ENCODE data around the gene CYB5R4. TPM values are rescaled to one million over a fixed set of nuclear protein-coding genes. Genes with fewer than 3 reads are reported as not detected.

CYB5R4 gene
- polyA plus RNA-seq, 1 experiment = 13.7 TPM

- Histone ChIP-seq H3K9me3 (ENCODE audit: control insufficient read depth, insufficient read depth, low read length) (no peaks in the 10 kb centered on the region), H3K27me3 (ENCODE audit: control insufficient read depth, insufficient read depth, low read length) (no peaks in the 10 kb centered on the region), H3K27ac (ENCODE audit: low read depth, low read length) (no peak overlapping the region), H3K4me3 (ENCODE audit: low read depth, low read length) (no peak overlapping the region)
- TF ChIP-seq CTCF (IDR thresholded peaks at IDR 0.05; ENCODE audit: low read depth, low read length) = no peak
- ChIA-PET POLR2A (no interaction called here), CTCF (no interaction called here)
- no peak for DNase-seq (ENCODE audit: low read depth, low spot score)
Observed at GRCh38 chr6:84007871-84008270, 148.4 kb downstream of the CYB5R4 start.

GRCh38 chr6:84013354-84013753 is 153.9 kb downstream of the CYB5R4 start:
- CTCF ChIA-PET = interaction anchor here (1.6 kb wide), 1 partner anchor 207 kb away, joined by 3 read pairs; no protein-coding TSS in a partner anchor
- no peak for TF ChIP-seq CTCF (IDR thresholded peaks at IDR 0.05; ENCODE audit: low read depth, low read length)
- no peaks in the 10 kb centered on the region for H3K9me3 ChIP-seq (ENCODE audit: control insufficient read depth, insufficient read depth, low read length)
- POLR2A ChIA-PET = no interaction called here
- no peaks in the 10 kb centered on the region for H3K27me3 ChIP-seq (ENCODE audit: control insufficient read depth, insufficient read depth, low read length)
- H3K27ac ChIP-seq (ENCODE audit: low read depth, low read length) = no peak overlapping the region
- no peak overlapping the region for H3K4me3 ChIP-seq (ENCODE audit: low read depth, low read length)
- no peak for DNase-seq (ENCODE audit: low read depth, low spot score)

GRCh38 chr6:84013931-84014330 is 154.4 kb downstream of the CYB5R4 start:
- CTCF ChIA-PET = interaction anchor here (1.6 kb wide), 1 partner anchor 207 kb away, joined by 3 read pairs; no protein-coding TSS in a partner anchor
- Histone ChIP-seq H3K27me3 (ENCODE audit: control insufficient read depth, insufficient read depth, low read length) (peaks cover 2% of the 10 kb centered on the region), H3K4me3 (ENCODE audit: low read depth, low read length) (no peak overlapping the region), H3K27ac (ENCODE audit: low read depth, low read length) (no peak overlapping the region), H3K9me3 (ENCODE audit: control insufficient read depth, insufficient read depth, low read length) (no peaks in the 10 kb centered on the region)
- POLR2A ChIA-PET = no interaction called here
- DNase-seq (ENCODE audit: low read depth, low spot score) = no peak
- no peak for TF ChIP-seq CTCF (IDR thresholded peaks at IDR 0.05; ENCODE audit: low read depth, low read length)

GRCh38 chr6:84016029-84016428 is 156.5 kb downstream of the CYB5R4 start:
- ChIA-PET CTCF (no interaction called here), POLR2A (no interaction called here)
- H3K27me3 ChIP-seq (ENCODE audit: control insufficient read depth, insufficient read depth, low read length) = peaks cover 2% of the 10 kb centered on the region
- no peak for DNase-seq (ENCODE audit: low read depth, low spot score)
- no peaks in the 10 kb centered on the region for H3K9me3 ChIP-seq (ENCODE audit: control insufficient read depth, insufficient read depth, low read length)
- TF ChIP-seq CTCF (IDR thresholded peaks at IDR 0.05; ENCODE audit: low read depth, low read length) = no peak
- H3K4me3 ChIP-seq (ENCODE audit: low read depth, low read length) = no peak overlapping the region
- H3K27ac ChIP-seq (ENCODE audit: low read depth, low read length) = no peak overlapping the region

Other genes with a start within 250 kb of the CYB5R4 start
- gene SNAP91, start 150.6 kb upstream of the CYB5R4 start, polyA plus RNA-seq (2011; rRNA removed) = not detected in 2 replicates
- gene RIPPLY2, start 6.3 kb upstream of the CYB5R4 start, polyA plus RNA-seq (2011; rRNA removed) = not detected in 2 replicates
- gene MRAP2, start 174.1 kb downstream of the CYB5R4 start, polyA plus RNA-seq (2011; rRNA removed) = not detected in 2 replicates